OCI-LY7 (cell line): ENCODE data around the gene CHKA.

Source experiments
- CTCF ChIP-seq: fragments of 200-600 bp; sonication (generic); conservative IDR thresholded peaks from 2 replicates; pipeline ENCODE4 v1.5.1; 2014; ENCODE audit warnings: mild to moderate bottlenecking, antibody characterized with exemption, low read length, moderate library complexity, mixed read lengths
- EZH2phosphoT487 ChIP-seq: fragments of 200-600 bp; sonication (generic); IDR thresholded peaks from 2 replicates; pipeline ENCODE4 v1.6.1; 2018; ENCODE audit warnings: low read depth, borderline replicate concordance, mild to moderate bottlenecking, mixed run types, antibody characterized with exemption, low read length, moderate library complexity, mixed read lengths

- TF ChIP-seq CTCF (no peak), EZH2phosphoT487 (no peak)
Measured at GRCh38 chr11:68032997-68033707, 88.0 kb downstream of the CHKA start.
